Measurements from ENCODE around the gene FOSL2. TPM values are rescaled to one million over a fixed set of nuclear protein-coding genes. Genes with fewer than 3 reads are reported as not detected.

FOSL2 gene
- total RNA-seq, 2 experiments from 2014 or later = 0.35 to 1.0 TPM

GRCh38 chr2:28404086-28404485, 11.4 kb downstream of the FOSL2 start:
- H2AFZ ChIP-seq (ENCODE audit: low read length) = no peak overlapping the region
- BruUV-seq (replicated peaks) = no TSS peak
- H4K20me1 ChIP-seq (ENCODE audit: insufficient read depth, low read length) = no peaks in the 10 kb centered on the region
- POLR2A ChIA-PET = interaction anchor here (1.6 kb wide), 1 partner anchor 10 kb away, joined by 5 read pairs; no protein-coding TSS in a partner anchor
- H3K9me2 ChIP-seq (ENCODE audit: insufficient read depth, low read length) = no peaks in the 10 kb centered on the region
- H3K36me3 ChIP-seq (ENCODE audit: insufficient read depth, low read length) = no peaks in the 10 kb centered on the region
- H3K27ac ChIP-seq (ENCODE audit: low read depth, low read length, poor library complexity, severe bottlenecking) = no peak overlapping the region
- no peak overlapping the region for H3K4me3 ChIP-seq (ENCODE audit: low read depth, low read length, poor library complexity, severe bottlenecking)
- no peak overlapping the region for H3K4me2 ChIP-seq (ENCODE audit: low read length)
- TF ChIP-seq CTCF (conservative IDR thresholded peaks at IDR 0.05; ENCODE audit: low read length) (no peak), EZH2phosphoT487 (IDR thresholded peaks at IDR 0.05; ENCODE audit: borderline replicate concordance, low read depth, low read length) (no peak)
- CTCF ChIA-PET (ENCODE audit: unreplicated experiment) = no interaction called here
- DNase-seq (ENCODE audit: low spot score) = no peak
- no peaks in the 10 kb centered on the region for H3K79me2 ChIP-seq (ENCODE audit: insufficient read depth, low read depth, low read length)
- H3K4me1 ChIP-seq (ENCODE audit: insufficient read depth, low read length, poor library complexity, severe bottlenecking) = no peaks in the 10 kb centered on the region
- H3K9me3 ChIP-seq (ENCODE audit: low read length) = no peaks in the 10 kb centered on the region
- intact Hi-C loops (cut with micrococcal nuclease; ENCODE audit: unreplicated experiment) = no loop called here

DNA sequence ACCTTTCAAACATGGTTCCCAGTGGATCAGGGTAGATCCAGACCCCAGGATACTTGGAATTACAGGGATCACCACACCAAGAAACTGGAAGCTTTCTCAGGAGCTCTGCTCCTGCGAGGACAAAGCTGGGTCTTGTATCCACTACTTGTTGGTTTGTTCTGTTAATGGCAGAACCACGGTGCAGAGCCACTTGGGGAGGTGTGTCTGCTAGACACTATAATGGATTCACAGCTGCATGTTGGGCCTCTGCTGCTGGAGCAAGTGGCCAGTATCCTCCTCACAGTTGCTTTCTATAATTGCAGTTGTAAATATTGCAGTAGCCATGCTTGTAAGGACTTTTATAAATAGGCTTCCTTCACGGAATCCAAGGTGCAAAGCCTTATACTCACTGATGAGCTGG, 12.9 kb downstream of the FOSL2 start:
- Histone ChIP-seq H4K20me1 (ENCODE audit: insufficient read depth, low read length) (no peaks in the 10 kb centered on the region), H3K9me3 (ENCODE audit: low read length) (no peaks in the 10 kb centered on the region), H3K4me2 (ENCODE audit: low read length) (no peak overlapping the region), H3K4me1 (ENCODE audit: insufficient read depth, low read length, poor library complexity, severe bottlenecking) (no peaks in the 10 kb centered on the region), H3K9me2 (ENCODE audit: insufficient read depth, low read length) (no peaks in the 10 kb centered on the region), H3K27ac (ENCODE audit: low read depth, low read length, poor library complexity, severe bottlenecking) (no peak overlapping the region), H3K79me2 (ENCODE audit: insufficient read depth, low read depth, low read length) (no peaks in the 10 kb centered on the region), H2AFZ (ENCODE audit: low read length) (no peak overlapping the region), H3K4me3 (ENCODE audit: low read depth, low read length, poor library complexity, severe bottlenecking) (no peak overlapping the region), H3K36me3 (ENCODE audit: insufficient read depth, low read length) (no peaks in the 10 kb centered on the region)
- DNase-seq (ENCODE audit: low spot score) = no peak
- TF ChIP-seq CTCF (conservative IDR thresholded peaks at IDR 0.05; ENCODE audit: low read length) = no peak
- no peak for TF ChIP-seq EZH2phosphoT487 (IDR thresholded peaks at IDR 0.05; ENCODE audit: borderline replicate concordance, low read depth, low read length)
- BruUV-seq (replicated peaks) = no TSS peak
- ChIA-PET POLR2A (interaction anchor here (0.5 to 0.6 kb wide), 2 partner anchors 126 to 601 kb away, joined by 3 to 6 read pairs; no protein-coding TSS in a partner anchor), CTCF (ENCODE audit: unreplicated experiment) (no interaction called here)
- intact Hi-C loops (cut with micrococcal nuclease; ENCODE audit: unreplicated experiment) = no loop called here

DNA sequence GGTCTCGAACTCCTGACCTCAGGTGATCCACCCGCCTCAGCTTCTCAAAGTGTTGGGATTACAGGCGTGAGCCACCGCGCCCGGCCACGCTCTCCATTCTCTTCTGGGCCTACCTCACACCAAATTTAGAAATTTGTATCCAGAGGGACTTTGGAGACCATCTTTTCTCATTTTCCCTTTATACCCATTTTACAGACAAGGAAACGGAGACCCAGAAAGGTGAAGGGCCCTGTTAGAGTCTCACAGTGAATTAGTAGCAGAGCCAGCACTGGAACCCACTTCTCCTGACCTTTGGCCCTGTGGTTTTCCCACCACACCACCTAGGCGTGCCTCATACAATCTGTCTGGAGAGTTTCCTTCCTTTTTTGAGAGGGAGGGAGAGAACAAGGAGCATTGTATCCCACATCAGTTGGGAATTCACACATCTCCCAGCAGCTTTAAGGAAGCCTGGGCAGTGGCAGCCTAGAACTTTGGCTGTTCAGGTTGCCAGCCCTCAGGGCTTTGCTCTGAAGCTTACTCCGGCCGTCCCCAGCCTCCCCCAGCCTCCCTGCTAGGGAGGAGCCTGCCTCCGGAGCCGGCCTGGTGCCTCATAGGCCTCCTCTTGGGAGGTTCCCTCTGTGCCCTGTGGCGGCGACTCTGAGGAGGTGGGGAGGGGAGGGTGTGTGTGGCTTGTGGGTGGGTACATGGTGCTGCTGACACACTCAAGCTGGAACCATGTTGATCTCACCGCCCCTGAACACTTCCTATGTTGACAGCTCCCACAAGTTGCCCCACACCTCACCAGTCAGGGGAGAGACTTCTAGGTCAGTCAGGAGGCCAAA, 13.8 kb downstream of the FOSL2 start:
- no TSS peak for BruUV-seq (replicated peaks)
- TF ChIP-seq CTCF (conservative IDR thresholded peaks at IDR 0.05; ENCODE audit: low read length) (no peak), EZH2phosphoT487 (IDR thresholded peaks at IDR 0.05; ENCODE audit: borderline replicate concordance, low read depth, low read length) (no peak)
- H3K36me3 ChIP-seq (ENCODE audit: insufficient read depth, low read length) = no peaks in the 10 kb centered on the region
- no peak overlapping the region for H3K4me2 ChIP-seq (ENCODE audit: low read length)
- no peak overlapping the region for H3K27ac ChIP-seq (ENCODE audit: low read depth, low read length, poor library complexity, severe bottlenecking)
- H3K79me2 ChIP-seq (ENCODE audit: insufficient read depth, low read depth, low read length) = no peaks in the 10 kb centered on the region
- no peak for DNase-seq (ENCODE audit: low spot score)
- no peaks in the 10 kb centered on the region for H4K20me1 ChIP-seq (ENCODE audit: insufficient read depth, low read length)
- POLR2A ChIA-PET = interaction anchor here (0.6 kb wide), 1 partner anchor 127 kb away, joined by 6 read pairs; no protein-coding TSS in a partner anchor
- no peaks in the 10 kb centered on the region for H3K9me2 ChIP-seq (ENCODE audit: insufficient read depth, low read length)
- no peak overlapping the region for H3K4me3 ChIP-seq (ENCODE audit: low read depth, low read length, poor library complexity, severe bottlenecking)
- CTCF ChIA-PET (ENCODE audit: unreplicated experiment) = no interaction called here
- H3K4me1 ChIP-seq (ENCODE audit: insufficient read depth, low read length, poor library complexity, severe bottlenecking) = no peaks in the 10 kb centered on the region
- no peak overlapping the region for H2AFZ ChIP-seq (ENCODE audit: low read length)
- intact Hi-C loops (cut with micrococcal nuclease; ENCODE audit: unreplicated experiment) = no loop called here
- no peaks in the 10 kb centered on the region for H3K9me3 ChIP-seq (ENCODE audit: low read length)
